Measurements from ENCODE around the gene AGBL1.

DNA sequence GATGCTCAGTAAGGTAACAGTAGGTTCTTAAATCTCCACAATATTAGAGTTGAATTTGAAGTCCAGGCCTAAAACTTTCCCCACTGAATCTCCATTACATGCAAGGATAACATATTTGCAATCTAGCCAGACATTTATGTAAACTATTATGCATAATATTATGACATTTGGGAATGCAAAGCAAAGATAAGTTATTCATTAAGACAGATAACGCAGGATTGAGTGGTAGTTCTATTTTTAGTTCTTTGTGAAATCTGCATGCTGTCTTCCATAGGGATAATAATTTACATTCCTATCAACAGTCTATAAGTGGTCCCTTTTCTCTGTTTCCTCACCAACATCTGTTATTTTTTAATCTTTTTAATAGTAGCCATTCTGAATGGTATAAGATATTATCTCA, 333.5 kb downstream of the AGBL1 start:
- TF ChIP-seq CTCF (IDR thresholded peaks at IDR 0.05) (no peak), POLR2A (IDR thresholded peaks at IDR 0.05) (no peak), EP300 (IDR thresholded peaks at IDR 0.05) (no peak)
